DOHH2 (cell line): ENCODE results near the gene AIM2.

ENCODE experiments used
- H3F3A ChIP-seq: fragments of 200-600 bp; sonication (generic), shearing (Covaris generic); 2 replicates; pipeline ENCODE4 v1.6.0; 2016; ENCODE audit warnings: antibody characterized with exemption, mild to moderate bottlenecking; ENCODE audit not compliant: control insufficient read depth, insufficient read depth
- H3K27ac ChIP-seq: fragments of 200-600 bp; sonication (generic); 2 replicates; pipeline ENCODE4 v1.5.1; 2014; ENCODE audit warnings: low read depth, mild to moderate bottlenecking, low read length, moderate library complexity
- H3K27me3 ChIP-seq: fragments of 200-600 bp; sonication (generic); 2 replicates; pipeline ENCODE4 v1.6.1; 2014; ENCODE audit warnings: mild to moderate bottlenecking, low read length, mixed read lengths; ENCODE audit not compliant: control insufficient read depth
- H3K36me3 ChIP-seq: fragments of 200-600 bp; sonication (generic); 2 replicates; pipeline ENCODE4 v1.6.1; 2014; ENCODE audit warnings: mild to moderate bottlenecking, low read length, moderate library complexity, mixed read lengths; ENCODE audit not compliant: control insufficient read depth
- H3K4me1 ChIP-seq: fragments of 200-600 bp; sonication (generic); 2 replicates; pipeline ENCODE4 v1.6.1; 2014; ENCODE audit warnings: mild to moderate bottlenecking, low read length, mixed read lengths; ENCODE audit not compliant: control insufficient read depth
- H3K4me2 ChIP-seq: fragments of 200-600 bp; sonication (generic); 2 replicates; pipeline ENCODE4 v1.6.0; 2014; ENCODE audit warnings: mild to moderate bottlenecking, low read length, moderate library complexity
- H3K4me3 ChIP-seq: fragments of 200-600 bp; sonication (generic); 2 replicates; pipeline ENCODE4 v1.5.1; 2014; ENCODE audit warnings: mild to moderate bottlenecking, low read length, mixed read lengths
- H3K79me2 ChIP-seq: fragments of 200-600 bp; sonication (generic); 2 replicates; pipeline ENCODE4 v1.6.1; 2014; ENCODE audit warnings: mild to moderate bottlenecking, low read length, mixed read lengths; ENCODE audit not compliant: control insufficient read depth
- H3K9me2 ChIP-seq: fragments of 200-600 bp; sonication (generic); replicated peaks from 2 replicates; pipeline ENCODE4 v1.6.1; 2014; ENCODE audit warnings: mild to moderate bottlenecking, low read length, mixed read lengths; ENCODE audit not compliant: control insufficient read depth
- H3K9me3 ChIP-seq: fragments of 200-600 bp; sonication (generic); 2 replicates; pipeline ENCODE4 v1.6.1; 2014; ENCODE audit warnings: antibody characterized with exemption, low read length, mixed read lengths; ENCODE audit not compliant: control insufficient read depth, insufficient read depth
- H4K20me1 ChIP-seq: fragments of 200-600 bp; sonication (generic); 2 replicates; pipeline ENCODE4 v1.6.0; 2014; ENCODE audit warnings: low read depth, mild to moderate bottlenecking, antibody characterized with exemption, low read length, moderate library complexity; ENCODE audit not compliant: control insufficient read depth, insufficient read depth
- CTCF ChIP-seq: fragments of 200-600 bp; sonication (generic); IDR thresholded peaks from one replicate; pipeline ENCODE4 v1.5.1; 2014; ENCODE audit warnings: antibody characterized with exemption, mild to moderate bottlenecking, low read depth, low read length; ENCODE audit not compliant: poor library complexity, severe bottlenecking
- EZH2phosphoT487 ChIP-seq: fragments of 200-600 bp; sonication (generic); IDR thresholded peaks from 2 replicates; pipeline ENCODE4 v1.6.1; 2017; ENCODE audit warnings: borderline replicate concordance, mild to moderate bottlenecking, antibody characterized with exemption, low read length, moderate library complexity, mixed read lengths

Gene AIM2

GRCh38 chr1:159012495-159012894 is 64.1 kb downstream of the AIM2 start:
- Histone ChIP-seq H4K20me1 (no peaks in the 10 kb centered on the region), H3K9me2 (no peaks in the 10 kb centered on the region), H3F3A (peaks cover 36% of the 10 kb centered on the region), H3K27me3 (no peaks in the 10 kb centered on the region), H3K79me2 (peaks cover 91% of the 10 kb centered on the region), H3K9me3 (no peaks in the 10 kb centered on the region), H3K4me3 (peak overlapping the region; percentile 94), H3K27ac (peak overlapping the region; percentile 88), H3K4me2 (peak overlapping the region; percentile 95), H3K36me3 (peaks cover 74% of the 10 kb centered on the region), H3K4me1 (peaks cover 71% of the 10 kb centered on the region)
- TF ChIP-seq CTCF (no peak), EZH2phosphoT487 (no peak)
